GM23248 (cell line): ENCODE data around the gene ZBTB17. TPM values are rescaled to one million over a fixed set of nuclear protein-coding genes. Genes with fewer than 3 reads are reported as not detected.

Experiments
- DNase-seq: peaks from one replicate; pipeline ENCODE4 v3.0.0-alpha.2; 2015
- H2AFZ ChIP-seq: fragments of 200-600 bp; sonication (generic); 2 replicates; pipeline ENCODE4 v1.6.1; 2016; ENCODE audit warnings: antibody characterized with exemption
- H3F3A ChIP-seq: fragments of 200-600 bp; sonication (generic); 2 replicates; pipeline ENCODE4 v1.6.1; 2016; ENCODE audit warnings: mild to moderate bottlenecking, antibody characterized with exemption, mixed run types; ENCODE audit not compliant: insufficient read depth
- H3K27ac ChIP-seq: fragments of 200-600 bp; sonication (generic); 2 replicates; pipeline ENCODE4 v1.5.1; 2016; ENCODE audit warnings: mild to moderate bottlenecking
- H3K27me3 ChIP-seq: fragments of 200-600 bp; sonication (generic); replicated peaks from 2 replicates; pipeline ENCODE4 v1.6.1; 2016; ENCODE audit warnings: mild to moderate bottlenecking; ENCODE audit not compliant: insufficient read depth
- H3K36me3 ChIP-seq: fragments of 200-600 bp; sonication (generic); 2 replicates; pipeline ENCODE4 v1.6.1; 2016; ENCODE audit warnings: low read depth, mild to moderate bottlenecking
- H3K4me1 ChIP-seq: fragments of 200-600 bp; sonication (generic); 2 replicates; pipeline ENCODE4 v1.6.1; 2016; ENCODE audit warnings: mild to moderate bottlenecking; ENCODE audit not compliant: insufficient read depth
- H3K4me2 ChIP-seq: fragments of 200-600 bp; sonication (generic); one replicate; pipeline ENCODE4 v1.6.1; 2016; ENCODE audit warnings: mild to moderate bottlenecking; ENCODE audit not compliant: unreplicated experiment
- H3K4me3 ChIP-seq: fragments of 200-600 bp; sonication (generic); 2 replicates; pipeline ENCODE4 v1.5.1; 2016; ENCODE audit warnings: mild to moderate bottlenecking
- H3K79me2 ChIP-seq: fragments of 200-600 bp; sonication (generic); 2 replicates; pipeline ENCODE4 v1.6.1; 2016; ENCODE audit warnings: mild to moderate bottlenecking; ENCODE audit not compliant: insufficient read depth
- H3K9ac ChIP-seq: fragments of 200-600 bp; sonication (generic); 2 replicates; pipeline ENCODE4 v1.6.1; 2016; ENCODE audit warnings: mild to moderate bottlenecking
- H3K9me2 ChIP-seq: fragments of 200-600 bp; sonication (generic); 2 replicates; pipeline ENCODE4 v1.6.1; 2016; ENCODE audit warnings: mixed run types, mild to moderate bottlenecking, moderate library complexity; ENCODE audit not compliant: insufficient read depth
- H3K9me3 ChIP-seq: fragments of 200-600 bp; sonication (generic); one replicate; pipeline ENCODE4 v1.6.1; 2017; ENCODE audit warnings: low read depth
- H4K20me1 ChIP-seq: fragments of 200-600 bp; sonication (generic); 2 replicates; pipeline ENCODE4 v1.6.0; 2016; ENCODE audit not compliant: insufficient read depth
- EZH2 ChIP-seq: fragments of 200-600 bp; sonication (generic); IDR thresholded peaks from 2 replicates; pipeline ENCODE4 v1.6.1; 2018; ENCODE audit warnings: antibody characterized with exemption, mild to moderate bottlenecking; ENCODE audit not compliant: insufficient read depth, poor library complexity, severe bottlenecking
- EZH2phosphoT487 ChIP-seq: fragments of 200-600 bp; sonication (generic); IDR thresholded peaks from 2 replicates; pipeline ENCODE4 v1.6.1; 2018; ENCODE audit warnings: antibody characterized with exemption, moderate library complexity, mild to moderate bottlenecking, low read depth; ENCODE audit not compliant: insufficient read depth
- WGBS, 2 experiments: methylation state at CpG; one replicate each; pipeline ENCODE4 v1.1.6; 2015 to 2017; ENCODE audit warnings: low lambda C conversion rate in 2 of 2, low coverage in 1 of 2; ENCODE audit errors: missing lambda C conversion rate in 2 of 2; 5-methylcytosine and 5-hydroxymethylcytosine counted together
- in situ Hi-C: fragments of 300-500 bp; cut with MboI; formaldehyde crosslinking; loops from 2 replicates; pipeline ENCODE4 v1.15.0; 2020
- polyA plus RNA-seq: library from polyadenylated mRNA; unstranded; fragments of >200 nt; fragmentation: Nextera tagmentation; extraction: Ambion mirVana; gene quantifications from 2 replicates; pipeline ENCODE4 v1.2.1, GENCODE V29; 2016
- total RNA-seq: library from RNA; depleted of rRNA; stranded (reverse); fragments of >200 nt; shearing (Covaris generic); gene quantifications from 2 replicates; pipeline ENCODE4 v1.2.3, GENCODE V29; 2014

The ZBTB17 gene
- total and polyA plus RNA-seq, 2 experiments from 2014 or later, result 20.5 to 33.2 TPM

DNA sequence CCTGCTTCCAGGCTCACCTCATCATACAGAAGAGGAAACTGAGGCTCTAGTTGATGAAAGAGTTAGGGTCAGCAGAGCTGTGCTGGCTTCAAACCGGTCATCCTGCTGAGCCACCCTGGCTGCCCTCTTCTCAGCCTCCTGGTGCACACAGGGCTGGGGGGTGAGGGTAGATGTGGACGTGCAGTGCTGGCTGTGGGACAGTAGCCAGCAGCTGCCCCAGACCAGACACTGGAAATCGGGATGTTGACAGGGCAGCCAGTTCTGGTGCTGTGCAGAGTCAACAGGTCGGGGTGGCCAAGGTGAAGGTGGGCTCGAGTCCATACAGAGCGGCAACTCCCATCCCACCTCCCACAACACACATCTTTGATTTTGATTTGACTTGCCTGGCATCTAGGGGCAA, 44.4 kb upstream of the ZBTB17 start:
- H3K9me2 ChIP-seq, result no peaks in the 10 kb centered on the region
- H2AFZ ChIP-seq, result no peak overlapping the region
- no peak for DNase-seq
- 72 to 85% methylated on average over 6 of the region's 6 CpGs for WGBS, 2 experiments
- no peaks in the 10 kb centered on the region for H3K27me3 ChIP-seq
- no peak for TF ChIP-seq EZH2phosphoT487
- TF ChIP-seq EZH2, result no peak
- no peaks in the 10 kb centered on the region for H4K20me1 ChIP-seq
- H3K4me3 ChIP-seq, result no peak overlapping the region
- peak overlapping the region; percentile 45 for H3K4me2 ChIP-seq
- H3K36me3 ChIP-seq, result no peaks in the 10 kb centered on the region
- in situ Hi-C loops, result no loop called here
- no peaks in the 10 kb centered on the region for H3K79me2 ChIP-seq
- H3F3A ChIP-seq, result peaks cover 12% of the 10 kb centered on the region
- no peaks in the 10 kb centered on the region for H3K9me3 ChIP-seq
- H3K9ac ChIP-seq, result peak overlapping the region; percentile 59
- H3K4me1 ChIP-seq, result peaks cover 43% of the 10 kb centered on the region
- H3K27ac ChIP-seq, result peak overlapping the region; percentile 82

DNA sequence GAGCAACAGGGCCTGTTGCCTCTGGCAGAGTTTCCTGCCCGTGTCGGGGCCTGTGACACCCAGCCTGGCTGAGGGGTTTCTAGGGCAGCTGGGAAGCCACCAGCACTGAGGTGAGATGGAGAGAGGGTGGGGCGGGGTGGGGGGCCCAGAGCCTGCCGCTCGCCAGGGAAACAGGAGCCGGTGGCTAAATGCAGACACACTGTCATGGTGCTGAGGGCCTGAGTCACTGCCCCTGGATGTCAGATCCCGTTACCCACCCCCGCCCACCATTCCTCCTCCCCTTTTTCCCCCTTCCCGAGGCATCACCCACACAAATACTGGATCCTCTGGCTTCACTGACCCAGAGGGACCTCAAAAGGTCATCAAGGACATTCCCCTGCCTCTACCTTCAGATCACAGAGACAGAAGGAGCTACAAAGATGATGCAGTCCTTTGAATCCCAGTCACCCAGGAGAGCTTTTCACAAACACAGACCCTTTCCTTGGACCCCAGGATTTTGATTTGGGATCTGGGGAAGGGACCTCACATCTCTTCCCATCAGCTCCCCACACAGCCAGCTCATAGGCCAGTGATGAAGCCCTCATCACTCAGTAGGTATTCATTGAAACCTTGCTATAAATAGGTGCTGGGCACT, 43.9 kb upstream of the ZBTB17 start:
- Histone ChIP-seq H3K9ac (peak overlapping the region; percentile 79), H3K27me3 (no peaks in the 10 kb centered on the region), H4K20me1 (no peaks in the 10 kb centered on the region), H3K27ac (peak overlapping the region; percentile 82), H3F3A (peaks cover 12% of the 10 kb centered on the region), H3K4me1 (peaks cover 43% of the 10 kb centered on the region), H3K36me3 (no peaks in the 10 kb centered on the region), H3K9me3 (no peaks in the 10 kb centered on the region), H3K4me2 (peak overlapping the region; percentile 45), H3K79me2 (no peaks in the 10 kb centered on the region), H3K9me2 (no peaks in the 10 kb centered on the region), H3K4me3 (no peak overlapping the region), H2AFZ (0 out of 2 replicates have a peak overlapping the region, but pooled peaks have one; percentile 24)
- in situ Hi-C loops, result no loop called here
- peak; percentile 83 for DNase-seq
- TF ChIP-seq EZH2phosphoT487 (no peak), EZH2 (no peak)
- WGBS, 2 experiments, result 3 to 17% methylated on average over 3 to 9 of the region's 9 CpGs

GRCh38 chr1:16018749-16019643, 43.1 kb upstream of the ZBTB17 start:
- H2AFZ ChIP-seq, result peak overlapping the region; percentile 83; the same call in 1 of the 2 replicates
- WGBS, 2 experiments, result 71 to 75% methylated on average over 23 of the region's 23 CpGs
- in situ Hi-C loops, result no loop called here

DNA sequence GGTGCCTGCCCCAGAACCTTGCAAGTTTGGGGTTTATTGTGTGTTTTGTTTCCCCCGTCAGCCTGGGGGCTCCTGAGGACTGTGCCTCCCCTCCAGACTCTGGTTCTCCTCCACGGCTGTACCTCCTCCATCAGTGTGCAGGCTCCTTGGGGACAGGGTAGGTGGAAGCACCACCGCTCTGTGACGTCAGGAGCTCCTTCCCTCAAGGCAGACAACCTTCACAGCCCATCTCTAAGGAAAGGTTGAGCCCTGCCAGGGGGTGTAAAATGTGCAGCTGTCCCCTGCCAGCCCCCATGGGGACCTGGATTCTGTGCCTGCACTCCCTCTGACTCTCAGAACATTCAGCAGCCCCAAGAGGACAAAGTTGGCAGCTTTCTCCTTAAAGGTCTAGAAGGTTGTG, 42.4 kb upstream of the ZBTB17 start:
- peak overlapping the region; percentile 30; the same call in 1 of the 2 replicates for H3K4me3 ChIP-seq
- 31 to 49% methylated on average over 4 of the region's 4 CpGs for WGBS, 2 experiments
- H2AFZ ChIP-seq, result peak overlapping the region; percentile 83
- peak overlapping the region; percentile 64 for H3K4me2 ChIP-seq
- peak; percentile 34 for DNase-seq
- peak overlapping the region; percentile 82 for H3K27ac ChIP-seq
- TF ChIP-seq EZH2 (no peak), EZH2phosphoT487 (no peak)
- peaks cover 12% of the 10 kb centered on the region for H3F3A ChIP-seq
- H4K20me1 ChIP-seq, result no peaks in the 10 kb centered on the region
- H3K9me2 ChIP-seq, result no peaks in the 10 kb centered on the region
- H3K9ac ChIP-seq, result peak overlapping the region; percentile 79
- peaks cover 48% of the 10 kb centered on the region for H3K4me1 ChIP-seq
- H3K79me2 ChIP-seq, result no peaks in the 10 kb centered on the region
- H3K36me3 ChIP-seq, result no peaks in the 10 kb centered on the region
- no peaks in the 10 kb centered on the region for H3K27me3 ChIP-seq
- H3K9me3 ChIP-seq, result no peaks in the 10 kb centered on the region
- in situ Hi-C loops, result no loop called here

More at GRCh38 chr1:16018749-16019643, 43.1 kb upstream of the ZBTB17 start:
- Histone ChIP-seq H3K4me3 (no peak overlapping the region), H3K79me2 (no peaks in the 10 kb centered on the region), H3K36me3 (no peaks in the 10 kb centered on the region), H4K20me1 (no peaks in the 10 kb centered on the region), H3K27me3 (no peaks in the 10 kb centered on the region), H3K4me2 (peak overlapping the region; percentile 64), H3K9me2 (no peaks in the 10 kb centered on the region), H3F3A (peaks cover 12% of the 10 kb centered on the region), H3K27ac (peak overlapping the region; percentile 82), H3K4me1 (peaks cover 43% of the 10 kb centered on the region), H3K9me3 (no peaks in the 10 kb centered on the region), H3K9ac (peak overlapping the region; percentile 79)
- TF ChIP-seq EZH2phosphoT487 (no peak), EZH2 (no peak)
- peak; percentile 21 for DNase-seq
